GM23338 (cell line): Measurements from ENCODE around the gene COX7B2. TPM values are rescaled to one million over a fixed set of nuclear protein-coding genes. Genes with fewer than 3 reads are reported as not detected.

Experiments
- ATAC-seq: fragments of 200-7000 bp; cut with Tn5 transposase; 3 replicates; pipeline ENCODE4 v1.9.1; 2020
- DNase-seq: peaks from one replicate; pipeline ENCODE4 v3.0.0-alpha.2; 2015; ENCODE audit warnings: low spot score
- H2AFZ ChIP-seq: fragments of 200-600 bp; sonication (generic); 2 replicates; pipeline ENCODE4 v1.8.0; 2016; ENCODE audit warnings: antibody characterized with exemption, mild to moderate bottlenecking, moderate library complexity
- H3F3A ChIP-seq: fragments of 200-600 bp; sonication (generic); replicated peaks from 2 replicates; pipeline ENCODE4 v1.8.0; 2017; ENCODE audit warnings: antibody characterized with exemption, mixed run types, low read depth
- H3K27ac ChIP-seq: fragments of 200-600 bp; sonication (generic); 2 replicates; pipeline ENCODE4 v1.6.1; 2016; ENCODE audit warnings: low read depth
- H3K27me3 ChIP-seq: fragments of 200-600 bp; sonication (generic); 2 replicates; pipeline ENCODE4 v1.8.0; 2016; ENCODE audit warnings: mild to moderate bottlenecking, mixed run types, moderate library complexity; ENCODE audit not compliant: insufficient read depth
- H3K36me3 ChIP-seq: fragments of 200-600 bp; sonication (generic); 2 replicates; pipeline ENCODE4 v1.8.0; 2016; ENCODE audit warnings: mild to moderate bottlenecking; ENCODE audit not compliant: insufficient read depth
- H3K4me1 ChIP-seq: fragments of 200-600 bp; sonication (generic); 2 replicates; pipeline ENCODE4 v1.8.0; 2016; ENCODE audit warnings: mild to moderate bottlenecking, moderate library complexity; ENCODE audit not compliant: insufficient read depth
- H3K4me2 ChIP-seq: fragments of 200-600 bp; sonication (generic); 2 replicates; pipeline ENCODE4 v1.7.1; 2017; ENCODE audit warnings: mixed run types
- H3K4me3 ChIP-seq: fragments of 200-600 bp; sonication (generic); 2 replicates; pipeline ENCODE4 v1.6.1; 2016; ENCODE audit warnings: mixed run types
- H3K79me2 ChIP-seq: fragments of 200-600 bp; sonication (generic); replicated peaks from 2 replicates; pipeline ENCODE4 v1.8.0; 2017; ENCODE audit warnings: mild to moderate bottlenecking; ENCODE audit not compliant: insufficient read depth
- H3K9me2 ChIP-seq: fragments of 200-600 bp; sonication (generic); 2 replicates; pipeline ENCODE4 v1.8.0; 2017; ENCODE audit not compliant: insufficient read depth
- H4K20me1 ChIP-seq: fragments of 200-600 bp; sonication (generic); replicated peaks from 2 replicates; pipeline ENCODE4 v1.8.0; 2017; ENCODE audit warnings: mild to moderate bottlenecking; ENCODE audit not compliant: insufficient read depth
- H3K27ac Mint-ChIP-seq: 2 replicates; pipeline ENCODE4 v1.8.0; 2020; ENCODE audit warnings: inconsistent platforms, mild to moderate bottlenecking, moderate library complexity, mixed read lengths
- H3K27me3 Mint-ChIP-seq: 3 replicates; pipeline ENCODE4 v1.8.0; 2022; ENCODE audit warnings: low read depth, mild to moderate bottlenecking, moderate library complexity, mixed read lengths, inconsistent platforms; ENCODE audit not compliant: insufficient read depth, poor library complexity
- H3K36me3 Mint-ChIP-seq: 3 replicates; pipeline ENCODE4 v1.8.0; 2021; ENCODE audit warnings: low read depth, mild to moderate bottlenecking, inconsistent platforms, moderate library complexity, mixed read lengths
- H3K4me1 Mint-ChIP-seq: 3 replicates; pipeline ENCODE4 v1.8.0; 2020; ENCODE audit warnings: mild to moderate bottlenecking, inconsistent platforms, mixed read lengths
- H3K4me3 Mint-ChIP-seq: 3 replicates; pipeline ENCODE4 v1.8.0; 2021; ENCODE audit warnings: moderate library complexity, mild to moderate bottlenecking, inconsistent platforms, mixed read lengths
- H3K9me3 Mint-ChIP-seq: 3 replicates; pipeline ENCODE4 v1.8.0; 2020; ENCODE audit warnings: moderate library complexity, mild to moderate bottlenecking, inconsistent platforms, mixed read lengths
- CREB1 ChIP-seq: fragments of 250-450 bp; sonication (Bioruptor Pico); IDR thresholded peaks from 2 replicates; pipeline ENCODE4 v1.5.0; 2020; ENCODE audit warnings: low read depth, mild to moderate bottlenecking, moderate library complexity
- CTCF ChIP-seq, 2 experiments: fragments of 200-600 bp in 1 of 2; sonication (generic) in 1 of 2; conservative IDR thresholded peaks; 2 replicates each; pipeline versions ENCODE4 v1.5.1 to v1.6.1; 2016 to 2017; ENCODE audit warnings: antibody characterized with exemption in 2 of 2, low read depth in 2 of 2, mild to moderate bottlenecking in 2 of 2, moderate library complexity in 1 of 2
- ETS1 ChIP-seq: IDR thresholded peaks from 2 replicates; pipeline ENCODE4 v1.6.1; 2016; ENCODE audit warnings: antibody characterized with exemption
- EZH2 ChIP-seq: fragments of 200-600 bp; sonication (generic); IDR thresholded peaks from one replicate; pipeline ENCODE4 v1.8.0; 2017; ENCODE audit warnings: antibody characterized with exemption, mild to moderate bottlenecking, low read depth; ENCODE audit not compliant: unreplicated experiment
- EZH2phosphoT487 ChIP-seq: fragments of 200-600 bp; sonication (generic); IDR thresholded peaks from one replicate; pipeline ENCODE4 v1.8.1; 2018; ENCODE audit warnings: antibody characterized with exemption; ENCODE audit not compliant: unreplicated experiment
- JUNB ChIP-seq: IDR thresholded peaks from one replicate; pipeline ENCODE4 v1.6.1; 2016; ENCODE audit warnings: antibody characterized with exemption; ENCODE audit not compliant: unreplicated experiment
- NANOG ChIP-seq: IDR thresholded peaks from 2 replicates; pipeline ENCODE4 v1.6.1; 2016; ENCODE audit warnings: antibody characterized with exemption, borderline replicate concordance
- POLR2AphosphoS5 ChIP-seq: IDR thresholded peaks from 2 replicates; pipeline ENCODE4 v1.6.1; 2016; ENCODE audit warnings: antibody characterized with exemption, low read depth
- REST ChIP-seq: IDR thresholded peaks from one replicate; pipeline ENCODE4 v1.6.1; 2018; ENCODE audit warnings: antibody characterized with exemption; ENCODE audit not compliant: unreplicated experiment
- STAT1 ChIP-seq: IDR thresholded peaks from one replicate; pipeline ENCODE4 v1.6.1; 2016; ENCODE audit warnings: antibody characterized with exemption; ENCODE audit not compliant: unreplicated experiment
- ZNF114 ChIP-seq: fragments of 250-450 bp; sonication (Bioruptor Pico); IDR thresholded peaks from 2 replicates; pipeline ENCODE4 v1.5.0; 2020; ENCODE audit warnings: mild to moderate bottlenecking, moderate library complexity
- ZNF331 ChIP-seq: fragments of 250-450 bp; sonication (Bioruptor Pico); IDR thresholded peaks from 2 replicates; pipeline ENCODE4 v1.5.0; 2020; ENCODE audit warnings: low read depth, mild to moderate bottlenecking, moderate library complexity
- ZNF462 ChIP-seq: fragments of 250-450 bp; sonication (Bioruptor Pico); IDR thresholded peaks from 2 replicates; pipeline ENCODE4 v1.5.0; 2020; ENCODE audit warnings: mild to moderate bottlenecking, moderate library complexity
- polyA plus RNA-seq: library from polyadenylated mRNA; unstranded; fragments of >200 nt; fragmentation: Nextera tagmentation; extraction: Ambion mirVana; gene quantifications from 2 replicates; pipeline ENCODE4 v1.2.1, GENCODE V29; 2016
- total RNA-seq: library from RNA; depleted of rRNA; stranded (reverse); fragments of >200 nt; shearing (Covaris generic); gene quantifications from 2 replicates; pipeline ENCODE4 v1.2.3, GENCODE V29; 2014

COX7B2 gene
- total and polyA plus RNA-seq, 2 experiments from 2014 or later, result not detected

- Mint-ChIP-seq H3K36me3 (no peaks in the 10 kb centered on the region; the same call in 2 of the 3 replicates), H3K4me3 (no peak overlapping the region), H3K27me3 (peaks cover 2% of the 10 kb centered on the region), H3K9me3 (peaks cover 74% of the 10 kb centered on the region), H3K27ac (no peak overlapping the region), H3K4me1 (peaks cover 3% of the 10 kb centered on the region; the same call in 2 of the 3 replicates)
- Histone ChIP-seq H3K27ac (no peak overlapping the region), H3K4me3 (no peak overlapping the region), H3K79me2 (no peaks in the 10 kb centered on the region), H3K4me2 (no peak overlapping the region), H2AFZ (no peak overlapping the region), H3K4me1 (peaks cover 8% of the 10 kb centered on the region; the same call in 1 of the 2 replicates), H3K36me3 (no peaks in the 10 kb centered on the region), H3K9me2 (peaks cover 6% of the 10 kb centered on the region; the same call in 1 of the 2 replicates), H3F3A (no peaks in the 10 kb centered on the region), H4K20me1 (no peaks in the 10 kb centered on the region), H3K27me3 (no peaks in the 10 kb centered on the region)
- DNase-seq (no peak), ATAC-seq (no peak)
- TF ChIP-seq ZNF114 (no peak), NANOG (no peak), EZH2 (no peak), CREB1 (CRISPR knock-in tag) (no peak), ZNF331 (no peak), EZH2phosphoT487 (no peak), JUNB (no peak), CTCF (conservative IDR thresholded peaks at IDR 0.05; ENCODE audit: low read depth in 2 of 2) (no peak), ETS1 (no peak), POLR2AphosphoS5 (no peak), REST (no peak), STAT1 (no peak), ZNF462 (no peak)
Measured at GRCh38 chr4:46870411-46870810, 38.6 kb downstream of the COX7B2 start.
